K562 (cell line): ENCODE measurements around the gene TNFRSF18. TPM values are rescaled to one million over a fixed set of nuclear protein-coding genes. Genes with fewer than 3 reads are reported as not detected.

Experiments used
- BACH1 ChIP-seq: fragments of 200-800 bp; sonication (Bioruptor generic); IDR thresholded peaks from 2 replicates; pipeline ENCODE4 v1.6.1; 2016; ENCODE audit warnings: missing genetic modification characterization, missing compliant biosample characterization
- CHD2 ChIP-seq: IDR thresholded peaks from 2 replicates; pipeline ENCODE4 v1.6.1; 2011; ENCODE audit warnings: low read depth, low read length
- CSDE1 ChIP-seq, 2 experiments: fragments of 450-650 bp; IDR thresholded peaks; 2 replicates each; pipeline ENCODE4 v1.6.1; 2016; ENCODE audit warnings: mild to moderate bottlenecking in 1 of 2
- CXXC5 ChIP-seq: fragments of 250-450 bp; sonication (Bioruptor Pico); IDR thresholded peaks from 2 replicates; pipeline ENCODE4 v1.8.0; 2022; ENCODE audit warnings: inconsistent platforms, mild to moderate bottlenecking, moderate library complexity
- E2F3 ChIP-seq: fragments of 250-450 bp; sonication (Bioruptor Pico); IDR thresholded peaks from 2 replicates; pipeline ENCODE4 v1.4.0; 2020; ENCODE audit warnings: mild to moderate bottlenecking
- FOXJ3 ChIP-seq: sonication (generic); formaldehyde crosslinking; IDR thresholded peaks from 2 replicates; pipeline ENCODE4 v1.4.0; 2020; ENCODE audit warnings: mild to moderate bottlenecking, missing genetic modification reagents
- HIVEP1 ChIP-seq: fragments of 250-450 bp; sonication (Bioruptor Pico); IDR thresholded peaks from 2 replicates; pipeline ENCODE4 v1.4.0; 2020; ENCODE audit warnings: mild to moderate bottlenecking
- KDM4B ChIP-seq, 2 experiments: fragments of 450-650 bp in 1 of 2; sonication (generic) in 1 of 2; IDR thresholded peaks; 2 replicates each; pipeline ENCODE4 v1.6.1; 2016 to 2017; ENCODE audit warnings: borderline replicate concordance in 2 of 2, antibody characterized with exemption in 1 of 2, low read depth in 1 of 2, mild to moderate bottlenecking in 1 of 2
- MAFK ChIP-seq: IDR thresholded peaks from 2 replicates; pipeline ENCODE4 v1.6.1; 2011; ENCODE audit warnings: low read length, improper control_type of control experiment
- MIER1 ChIP-seq: fragments of 450-650 bp; IDR thresholded peaks from 2 replicates; pipeline ENCODE4 v1.6.1; 2016; ENCODE audit warnings: antibody characterized with exemption, mild to moderate bottlenecking, low read depth
- NFIC ChIP-seq: fragments of 450-650 bp; IDR thresholded peaks from 2 replicates; pipeline ENCODE4 v1.6.1; 2017; ENCODE audit warnings: mild to moderate bottlenecking, inconsistent platforms
- NRF1 ChIP-seq, 2 experiments: fragments of 450-650 bp; IDR thresholded peaks in 1 of 2; conservative IDR thresholded peaks in 1 of 2; 2 replicates each; pipeline ENCODE4 v1.6.1; 2014; ENCODE audit warnings: mild to moderate bottlenecking in 2 of 2
- PYGO2 ChIP-seq: fragments of 450-650 bp; IDR thresholded peaks from 2 replicates; pipeline ENCODE4 v1.6.1; 2016; ENCODE audit warnings: mild to moderate bottlenecking, missing genetic modification characterization, moderate library complexity, missing compliant biosample characterization
- RAD21 ChIP-seq, 2 experiments: fragments of 250-450 bp in 1 of 2; fragments of 450-650 bp in 1 of 2; sonication (Bioruptor Pico) in 1 of 2; formaldehyde crosslinking in 1 of 2; IDR thresholded peaks in 1 of 2; conservative IDR thresholded peaks in 1 of 2; 2 replicates each; pipeline versions ENCODE4 v1.4.0 to v1.8.0; 2020 to 2022; ENCODE audit warnings: mild to moderate bottlenecking in 2 of 2, moderate library complexity in 1 of 2
- RFX5 ChIP-seq: IDR thresholded peaks from 2 replicates; pipeline ENCODE4 v1.6.1; 2011; ENCODE audit warnings: low read depth, mild to moderate bottlenecking, improper control_type of control experiment, low read length
- THRAP3 ChIP-seq: fragments of 450-650 bp; IDR thresholded peaks from 2 replicates; pipeline ENCODE4 v1.6.1; 2016; ENCODE audit warnings: mild to moderate bottlenecking, inconsistent platforms, borderline replicate concordance
- ZC3H11A ChIP-seq: IDR thresholded peaks from 2 replicates; pipeline ENCODE4 v1.6.1; 2012; ENCODE audit warnings: low read depth, low read length, improper control_type of control experiment
- ZKSCAN8 ChIP-seq: fragments of 200-800 bp; sonication (Bioruptor generic); IDR thresholded peaks from 2 replicates; pipeline ENCODE4 v1.6.1; 2016; ENCODE audit warnings: missing genetic modification characterization, missing compliant biosample characterization
- polyA plus RNA-seq, 8 experiments: library from polyadenylated mRNA; depleted of rRNA in 4 of 8; stranded (reverse) in 5 of 8; unstranded in 3 of 8; fragments of >200 nt; fragmentation: Nextera tagmentation in 2 of 8; fragmentation: Illumina TruSeq in 1 of 8; extraction: Ambion mirVana in 2 of 8; extraction: Trizol in 1 of 8; gene quantifications; 2 replicates each; pipeline versions ENCODE4 v1.2.1 to v1.2.3, GENCODE V29; 2011 to 2014; ENCODE audit warnings: inconsistent platforms in 1 of 8, missing spikeins in 1 of 8
- total RNA-seq, 7 experiments: library from RNA; depleted of rRNA in 6 of 7; stranded (reverse); fragments of >200 nt in 6 of 7; fragmentation: Illumina TruSeq in 2 of 7; extraction: Trizol in 2 of 7; gene quantifications; 2 replicates each; pipeline versions ENCODE4 v1.2.1 to v1.2.3, GENCODE V29; 2011 to 2021; ENCODE audit warnings: low replicate concordance in 1 of 7
- TF ChIP-seq, protein P1 (sequence below): fragments of 200-800 bp; sonication (Bioruptor generic); IDR thresholded peaks from 2 replicates; pipeline ENCODE4 v1.6.1; 2017; ENCODE audit warnings: missing genetic modification characterization, missing compliant biosample characterization
- TF ChIP-seq, protein P2 (sequence below): fragments of 150-350 bp; IDR thresholded peaks from 2 replicates; pipeline ENCODE4 v1.6.1; 2014; ENCODE audit warnings: low read depth, mild to moderate bottlenecking, low read length, borderline replicate concordance
- TF ChIP-seq, protein P3 (sequence below), 2 experiments: IDR thresholded peaks; 2 replicates each; pipeline ENCODE4 v1.6.1; 2012; ENCODE audit warnings: improper control_type of control experiment in 2 of 2, low read depth in 2 of 2, low read length in 2 of 2, borderline replicate concordance in 1 of 2

Gene TNFRSF18
- total and polyA plus RNA-seq, 9 of the 15 experiments (the other 6 are each of a cell fraction or from before 2014, with no cell fraction given) = 0.24 to 0.27 TPM; not detected in 7

DNA sequence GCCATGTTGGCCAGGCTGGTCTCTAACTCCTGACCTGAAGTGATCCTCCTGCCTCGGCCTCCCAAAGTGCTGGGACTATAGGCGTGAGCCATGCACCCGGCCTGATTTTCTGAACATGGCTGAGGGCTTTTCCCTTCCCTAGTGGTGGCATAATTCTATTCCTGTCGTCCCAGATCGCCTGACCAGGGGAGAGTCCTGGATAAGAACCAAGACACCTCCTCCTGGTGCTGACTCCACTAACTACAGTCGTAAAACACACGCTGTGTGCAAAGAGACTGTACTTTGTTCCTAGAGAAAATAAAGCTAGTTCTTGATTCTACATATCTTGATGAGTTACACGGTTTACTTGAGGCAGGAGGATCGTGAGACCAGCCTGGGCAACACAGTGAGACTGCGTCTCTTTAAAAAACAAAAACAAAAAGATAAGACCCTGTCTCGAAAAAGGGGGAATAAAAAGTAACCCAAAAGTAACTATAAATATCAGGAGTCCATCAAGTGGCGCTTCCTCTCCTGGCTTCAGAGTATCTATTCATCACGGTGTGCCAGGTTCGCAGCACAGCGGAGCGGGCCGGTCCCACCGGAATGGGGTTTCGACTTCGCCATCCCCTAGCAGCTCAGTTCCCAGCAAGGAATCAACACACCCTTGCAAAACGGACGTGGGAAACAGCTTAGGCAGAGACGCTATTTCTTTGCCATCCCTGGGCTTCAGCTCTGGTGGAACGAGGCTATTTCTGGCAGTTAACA lies 24.4 kb upstream of the TNFRSF18 start (continued):
- TF ChIP-seq, protein P1, sequence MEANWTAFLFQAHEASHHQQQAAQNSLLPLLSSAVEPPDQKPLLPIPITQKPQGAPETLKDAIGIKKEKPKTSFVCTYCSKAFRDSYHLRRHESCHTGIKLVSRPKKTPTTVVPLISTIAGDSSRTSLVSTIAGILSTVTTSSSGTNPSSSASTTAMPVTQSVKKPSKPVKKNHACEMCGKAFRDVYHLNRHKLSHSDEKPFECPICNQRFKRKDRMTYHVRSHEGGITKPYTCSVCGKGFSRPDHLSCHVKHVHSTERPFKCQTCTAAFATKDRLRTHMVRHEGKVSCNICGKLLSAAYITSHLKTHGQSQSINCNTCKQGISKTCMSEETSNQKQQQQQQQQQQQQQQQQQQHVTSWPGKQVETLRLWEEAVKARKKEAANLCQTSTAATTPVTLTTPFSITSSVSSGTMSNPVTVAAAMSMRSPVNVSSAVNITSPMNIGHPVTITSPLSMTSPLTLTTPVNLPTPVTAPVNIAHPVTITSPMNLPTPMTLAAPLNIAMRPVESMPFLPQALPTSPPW = peak; percentile 32; the same call in 1 of the 2 replicates
- peak; percentile 53; the same call in 1 of the 2 replicates for TF ChIP-seq MIER1
- TF ChIP-seq FOXJ3 (CRISPR knock-in tag) = no peak
- no peak for TF ChIP-seq PYGO2 (tag)
- TF ChIP-seq NFIC = peak; percentile 65
- peak in 1 of 2 experiments; percentile 79; a peak in 2 of 4 replicates for TF ChIP-seq NRF1 (conservative IDR thresholded peaks at IDR 0.05 in 1 of 2, IDR thresholded peaks at IDR 0.05 in 1 of 2)
- TF ChIP-seq, protein P2, sequence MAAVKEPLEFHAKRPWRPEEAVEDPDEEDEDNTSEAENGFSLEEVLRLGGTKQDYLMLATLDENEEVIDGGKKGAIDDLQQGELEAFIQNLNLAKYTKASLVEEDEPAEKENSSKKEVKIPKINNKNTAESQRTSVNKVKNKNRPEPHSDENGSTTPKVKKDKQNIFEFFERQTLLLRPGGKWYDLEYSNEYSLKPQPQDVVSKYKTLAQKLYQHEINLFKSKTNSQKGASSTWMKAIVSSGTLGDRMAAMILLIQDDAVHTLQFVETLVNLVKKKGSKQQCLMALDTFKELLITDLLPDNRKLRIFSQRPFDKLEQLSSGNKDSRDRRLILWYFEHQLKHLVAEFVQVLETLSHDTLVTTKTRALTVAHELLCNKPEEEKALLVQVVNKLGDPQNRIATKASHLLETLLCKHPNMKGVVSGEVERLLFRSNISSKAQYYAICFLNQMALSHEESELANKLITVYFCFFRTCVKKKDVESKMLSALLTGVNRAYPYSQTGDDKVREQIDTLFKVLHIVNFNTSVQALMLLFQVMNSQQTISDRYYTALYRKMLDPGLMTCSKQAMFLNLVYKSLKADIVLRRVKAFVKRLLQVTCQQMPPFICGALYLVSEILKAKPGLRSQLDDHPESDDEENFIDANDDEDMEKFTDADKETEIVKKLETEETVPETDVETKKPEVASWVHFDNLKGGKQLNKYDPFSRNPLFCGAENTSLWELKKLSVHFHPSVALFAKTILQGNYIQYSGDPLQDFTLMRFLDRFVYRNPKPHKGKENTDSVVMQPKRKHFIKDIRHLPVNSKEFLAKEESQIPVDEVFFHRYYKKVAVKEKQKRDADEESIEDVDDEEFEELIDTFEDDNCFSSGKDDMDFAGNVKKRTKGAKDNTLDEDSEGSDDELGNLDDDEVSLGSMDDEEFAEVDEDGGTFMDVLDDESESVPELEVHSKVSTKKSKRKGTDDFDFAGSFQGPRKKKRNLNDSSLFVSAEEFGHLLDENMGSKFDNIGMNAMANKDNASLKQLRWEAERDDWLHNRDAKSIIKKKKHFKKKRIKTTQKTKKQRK = no peak
- 0 out of 2 replicates have a peak, but pooled peaks have one; percentile 59 for TF ChIP-seq THRAP3
- TF ChIP-seq CSDE1 (IDR thresholded peaks at IDR 0.05) = no peak
- TF ChIP-seq CXXC5 (CRISPR knock-in tag) = 0 out of 2 replicates have a peak, but pooled peaks have one; percentile 13
- TF ChIP-seq, protein P3, sequence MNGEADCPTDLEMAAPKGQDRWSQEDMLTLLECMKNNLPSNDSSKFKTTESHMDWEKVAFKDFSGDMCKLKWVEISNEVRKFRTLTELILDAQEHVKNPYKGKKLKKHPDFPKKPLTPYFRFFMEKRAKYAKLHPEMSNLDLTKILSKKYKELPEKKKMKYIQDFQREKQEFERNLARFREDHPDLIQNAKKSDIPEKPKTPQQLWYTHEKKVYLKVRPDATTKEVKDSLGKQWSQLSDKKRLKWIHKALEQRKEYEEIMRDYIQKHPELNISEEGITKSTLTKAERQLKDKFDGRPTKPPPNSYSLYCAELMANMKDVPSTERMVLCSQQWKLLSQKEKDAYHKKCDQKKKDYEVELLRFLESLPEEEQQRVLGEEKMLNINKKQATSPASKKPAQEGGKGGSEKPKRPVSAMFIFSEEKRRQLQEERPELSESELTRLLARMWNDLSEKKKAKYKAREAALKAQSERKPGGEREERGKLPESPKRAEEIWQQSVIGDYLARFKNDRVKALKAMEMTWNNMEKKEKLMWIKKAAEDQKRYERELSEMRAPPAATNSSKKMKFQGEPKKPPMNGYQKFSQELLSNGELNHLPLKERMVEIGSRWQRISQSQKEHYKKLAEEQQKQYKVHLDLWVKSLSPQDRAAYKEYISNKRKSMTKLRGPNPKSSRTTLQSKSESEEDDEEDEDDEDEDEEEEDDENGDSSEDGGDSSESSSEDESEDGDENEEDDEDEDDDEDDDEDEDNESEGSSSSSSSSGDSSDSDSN (IDR thresholded peaks at IDR 0.05; ENCODE audit: borderline replicate concordance in 1 of 2, low read depth in 2 of 2, low read length in 2 of 2) = 0 out of 4 replicates have a peak, but pooled peaks of 1 of the 2 experiments have one; percentile 33
- TF ChIP-seq RFX5 = no peak
- no peak for TF ChIP-seq ZC3H11A
- TF ChIP-seq ZKSCAN8 (CRISPR knock-in tag) = 0 out of 2 replicates have a peak, but pooled peaks have one; percentile 17
- TF ChIP-seq CHD2 = no peak
- peak; percentile 24 to 59 for TF ChIP-seq RAD21 (CRISPR knock-in tag; conservative IDR thresholded peaks at IDR 0.05 in 1 of 2, IDR thresholded peaks at IDR 0.05 in 1 of 2)
- no peak for TF ChIP-seq KDM4B (IDR thresholded peaks at IDR 0.05; ENCODE audit: borderline replicate concordance in 2 of 2, low read depth in 1 of 2)
- TF ChIP-seq HIVEP1 (CRISPR knock-in tag) = no peak
- TF ChIP-seq E2F3 (CRISPR knock-in tag) = no peak
- TF ChIP-seq MAFK = no peak
- TF ChIP-seq BACH1 (tag) = no peak
